ENCODE measurements around the gene CST9. TPM values are rescaled to one million over a fixed set of nuclear protein-coding genes. Genes with fewer than 3 reads are reported as not detected.
A peak's percentile ranks its signal among the peaks of the same experiment; 100 is the strongest.

CST9 gene
- total and polyA plus RNA-seq, 2 of the 13 experiments (the other 11 are each of a cell fraction or from before 2014, with no cell fraction given) = 0.07 TPM; not detected in 1

DNA sequence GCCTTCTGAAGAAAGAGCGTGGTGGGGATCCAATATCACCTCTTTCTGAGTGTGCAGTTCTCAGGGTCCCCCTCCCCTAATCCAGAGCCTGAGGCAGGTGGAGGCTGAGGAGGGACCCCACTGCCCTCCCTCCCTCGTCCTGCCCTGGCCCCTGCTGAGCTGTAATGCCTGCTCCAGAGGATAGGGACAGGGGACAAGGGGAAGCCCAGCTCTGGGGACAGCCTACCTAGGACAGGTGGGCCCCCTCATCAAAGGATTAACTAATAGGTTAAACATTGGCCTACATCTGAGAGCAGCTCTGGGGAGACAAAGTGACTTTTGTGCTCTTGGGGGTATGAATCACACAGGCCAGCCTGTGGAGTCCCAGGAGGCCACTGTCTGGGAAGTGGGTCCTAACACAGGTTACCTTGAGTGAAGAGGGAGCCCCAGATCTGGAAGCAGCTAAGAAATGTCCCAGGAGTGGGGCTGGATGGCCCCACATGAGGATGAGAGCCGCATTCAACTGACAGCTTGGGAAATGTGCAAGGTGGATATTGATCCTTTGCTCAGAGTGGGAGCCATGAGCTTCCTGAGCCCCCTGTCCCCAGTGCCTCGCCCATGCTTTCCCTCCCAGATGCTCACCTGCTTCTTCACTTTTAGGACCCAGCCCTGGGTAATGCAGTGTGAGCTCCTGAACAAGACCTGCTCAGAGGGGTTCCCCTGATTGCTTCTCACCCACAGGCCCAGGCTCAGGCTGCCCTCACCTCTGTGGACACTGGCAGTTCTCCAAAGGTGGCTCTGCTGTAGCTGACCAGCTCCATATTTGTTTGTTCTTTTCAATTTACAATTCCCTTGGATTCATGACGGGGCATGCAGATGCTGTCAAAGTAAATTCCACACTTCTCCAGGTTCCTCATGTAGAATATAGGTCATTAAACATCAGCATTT, 19.6 kb downstream of the CST9 start (continued):
- no peak for TF ChIP-seq TSC22D2 (CRISPR knock-in tag; IDR thresholded peaks at IDR 0.05; ENCODE audit: borderline replicate concordance)
- TF ChIP-seq, protein P1, sequence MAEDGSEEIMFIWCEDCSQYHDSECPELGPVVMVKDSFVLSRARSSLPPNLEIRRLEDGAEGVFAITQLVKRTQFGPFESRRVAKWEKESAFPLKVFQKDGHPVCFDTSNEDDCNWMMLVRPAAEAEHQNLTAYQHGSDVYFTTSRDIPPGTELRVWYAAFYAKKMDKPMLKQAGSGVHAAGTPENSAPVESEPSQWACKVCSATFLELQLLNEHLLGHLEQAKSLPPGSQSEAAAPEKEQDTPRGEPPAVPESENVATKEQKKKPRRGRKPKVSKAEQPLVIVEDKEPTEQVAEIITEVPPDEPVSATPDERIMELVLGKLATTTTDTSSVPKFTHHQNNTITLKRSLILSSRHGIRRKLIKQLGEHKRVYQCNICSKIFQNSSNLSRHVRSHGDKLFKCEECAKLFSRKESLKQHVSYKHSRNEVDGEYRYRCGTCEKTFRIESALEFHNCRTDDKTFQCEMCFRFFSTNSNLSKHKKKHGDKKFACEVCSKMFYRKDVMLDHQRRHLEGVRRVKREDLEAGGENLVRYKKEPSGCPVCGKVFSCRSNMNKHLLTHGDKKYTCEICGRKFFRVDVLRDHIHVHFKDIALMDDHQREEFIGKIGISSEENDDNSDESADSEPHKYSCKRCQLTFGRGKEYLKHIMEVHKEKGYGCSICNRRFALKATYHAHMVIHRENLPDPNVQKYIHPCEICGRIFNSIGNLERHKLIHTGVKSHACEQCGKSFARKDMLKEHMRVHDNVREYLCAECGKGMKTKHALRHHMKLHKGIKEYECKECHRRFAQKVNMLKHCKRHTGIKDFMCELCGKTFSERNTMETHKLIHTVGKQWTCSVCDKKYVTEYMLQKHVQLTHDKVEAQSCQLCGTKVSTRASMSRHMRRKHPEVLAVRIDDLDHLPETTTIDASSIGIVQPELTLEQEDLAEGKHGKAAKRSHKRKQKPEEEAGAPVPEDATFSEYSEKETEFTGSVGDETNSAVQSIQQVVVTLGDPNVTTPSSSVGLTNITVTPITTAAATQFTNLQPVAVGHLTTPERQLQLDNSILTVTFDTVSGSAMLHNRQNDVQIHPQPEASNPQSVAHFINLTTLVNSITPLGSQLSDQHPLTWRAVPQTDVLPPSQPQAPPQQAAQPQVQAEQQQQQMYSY (CRISPR knock-in tag; IDR thresholded peaks at IDR 0.05) = no peak
- peak; percentile 23; the same call in 1 of the 2 replicates for TF ChIP-seq NR2F2 (IDR thresholded peaks at IDR 0.05; ENCODE audit: borderline replicate concordance, low read depth)
- TF ChIP-seq TBL1XR1 (IDR thresholded peaks at IDR 0.05; ENCODE audit: borderline replicate concordance, low read length, partially characterized antibody) = no peak
- peak; percentile 62; the same call in 1 of the 2 replicates for TF ChIP-seq RCOR2 (CRISPR knock-in tag; IDR thresholded peaks at IDR 0.05)
- no peak; the same call in 1 of the 2 replicates for TF ChIP-seq ZNF839 (CRISPR knock-in tag; IDR thresholded peaks at IDR 0.05; ENCODE audit: borderline replicate concordance)
- TF ChIP-seq, protein P2, sequence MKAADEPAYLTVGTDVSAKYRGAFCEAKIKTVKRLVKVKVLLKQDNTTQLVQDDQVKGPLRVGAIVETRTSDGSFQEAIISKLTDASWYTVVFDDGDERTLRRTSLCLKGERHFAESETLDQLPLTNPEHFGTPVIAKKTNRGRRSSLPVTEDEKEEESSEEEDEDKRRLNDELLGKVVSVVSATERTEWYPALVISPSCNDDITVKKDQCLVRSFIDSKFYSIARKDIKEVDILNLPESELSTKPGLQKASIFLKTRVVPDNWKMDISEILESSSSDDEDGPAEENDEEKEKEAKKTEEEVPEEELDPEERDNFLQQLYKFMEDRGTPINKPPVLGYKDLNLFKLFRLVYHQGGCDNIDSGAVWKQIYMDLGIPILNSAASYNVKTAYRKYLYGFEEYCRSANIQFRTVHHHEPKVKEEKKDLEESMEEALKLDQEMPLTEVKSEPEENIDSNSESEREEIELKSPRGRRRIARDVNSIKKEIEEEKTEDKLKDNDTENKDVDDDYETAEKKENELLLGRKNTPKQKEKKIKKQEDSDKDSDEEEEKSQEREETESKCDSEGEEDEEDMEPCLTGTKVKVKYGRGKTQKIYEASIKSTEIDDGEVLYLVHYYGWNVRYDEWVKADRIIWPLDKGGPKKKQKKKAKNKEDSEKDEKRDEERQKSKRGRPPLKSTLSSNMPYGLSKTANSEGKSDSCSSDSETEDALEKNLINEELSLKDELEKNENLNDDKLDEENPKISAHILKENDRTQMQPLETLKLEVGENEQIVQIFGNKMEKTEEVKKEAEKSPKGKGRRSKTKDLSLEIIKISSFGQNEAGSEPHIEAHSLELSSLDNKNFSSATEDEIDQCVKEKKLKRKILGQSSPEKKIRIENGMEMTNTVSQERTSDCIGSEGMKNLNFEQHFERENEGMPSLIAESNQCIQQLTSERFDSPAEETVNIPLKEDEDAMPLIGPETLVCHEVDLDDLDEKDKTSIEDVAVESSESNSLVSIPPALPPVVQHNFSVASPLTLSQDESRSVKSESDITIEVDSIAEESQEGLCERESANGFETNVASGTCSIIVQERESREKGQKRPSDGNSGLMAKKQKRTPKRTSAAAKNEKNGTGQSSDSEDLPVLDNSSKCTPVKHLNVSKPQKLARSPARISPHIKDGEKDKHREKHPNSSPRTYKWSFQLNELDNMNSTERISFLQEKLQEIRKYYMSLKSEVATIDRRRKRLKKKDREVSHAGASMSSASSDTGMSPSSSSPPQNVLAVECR (CRISPR knock-in tag; IDR thresholded peaks at IDR 0.05; ENCODE audit: borderline replicate concordance) = peak; percentile 29; the same call in 1 of the 2 replicates
- TF ChIP-seq AGO1 (IDR thresholded peaks at IDR 0.05; ENCODE audit: low read depth, low read length, poor library complexity, severe bottlenecking) = no peak
- no peak; the same call in 1 of the 2 replicates for TF ChIP-seq FOXO1 (CRISPR knock-in tag; IDR thresholded peaks at IDR 0.05)
- TF ChIP-seq RELA (CRISPR knock-in tag; IDR thresholded peaks at IDR 0.05) = no peak
- TF ChIP-seq RFXAP (CRISPR knock-in tag; IDR thresholded peaks at IDR 0.05; ENCODE audit: borderline replicate concordance) = 0 out of 2 replicates have a peak, but pooled peaks have one; percentile 49
- peak; percentile 60; the same call in 1 of the 2 replicates for TF ChIP-seq ZNF567 (CRISPR knock-in tag; IDR thresholded peaks at IDR 0.05; ENCODE audit: borderline replicate concordance)
- TF ChIP-seq RAD21 (CRISPR knock-in tag; IDR thresholded peaks at IDR 0.05) = no peak
- TF ChIP-seq DNMT1 (CRISPR knock-in tag; IDR thresholded peaks at IDR 0.05) = no peak
- no peak for TF ChIP-seq ZNF841 (CRISPR knock-in tag; IDR thresholded peaks at IDR 0.05; ENCODE audit: borderline replicate concordance)
- peak; percentile 81; the same call in 1 of the 2 replicates for TF ChIP-seq ZBTB7A (CRISPR knock-in tag; IDR thresholded peaks at IDR 0.05)
- TF ChIP-seq, protein P3, sequence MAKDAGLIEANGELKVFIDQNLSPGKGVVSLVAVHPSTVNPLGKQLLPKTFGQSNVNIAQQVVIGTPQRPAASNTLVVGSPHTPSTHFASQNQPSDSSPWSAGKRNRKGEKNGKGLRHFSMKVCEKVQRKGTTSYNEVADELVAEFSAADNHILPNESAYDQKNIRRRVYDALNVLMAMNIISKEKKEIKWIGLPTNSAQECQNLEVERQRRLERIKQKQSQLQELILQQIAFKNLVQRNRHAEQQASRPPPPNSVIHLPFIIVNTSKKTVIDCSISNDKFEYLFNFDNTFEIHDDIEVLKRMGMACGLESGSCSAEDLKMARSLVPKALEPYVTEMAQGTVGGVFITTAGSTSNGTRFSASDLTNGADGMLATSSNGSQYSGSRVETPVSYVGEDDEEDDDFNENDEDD (CRISPR knock-in tag; IDR thresholded peaks at IDR 0.05; ENCODE audit: borderline replicate concordance) = no peak
- no peak for TF ChIP-seq HOXA3 (CRISPR knock-in tag; IDR thresholded peaks at IDR 0.05)

Measured in HepG2 (cell line).